Stomach (tissue), 9 donors: Measurements from ENCODE around the gene TNNC2. TPM values are rescaled to one million over a fixed set of nuclear protein-coding genes. Genes with fewer than 3 reads are reported as not detected.

Experiments used
- DNase-seq, 2 donors: peaks; one replicate each; pipeline versions ENCODE4 v3.0.0 to v3.0.0-alpha.2; 2013 to 2019
- H3K27ac ChIP-seq, 5 donors: fragments of 200-600 bp in 4 of 5; sonication (generic) in 4 of 5; one replicate each; pipeline ENCODE4 v1.5.1; 2013 to 2019; ENCODE audit warnings: mild to moderate bottlenecking in 1 of 5, moderate library complexity in 1 of 5
- H3K27me3 ChIP-seq, 3 donors: fragments of 200-600 bp; sonication (generic); one replicate each; pipeline ENCODE4 v1.5.1; 2017 to 2019; ENCODE audit warnings: mixed run types in 1 of 3
- H3K36me3 ChIP-seq, 4 donors: fragments of 200-600 bp; sonication (generic); 1 replicate in 3 of 4; 2 replicates in 1 of 4; pipeline ENCODE4 v1.5.1; 2016 to 2019
- H3K4me1 ChIP-seq, 4 donors: fragments of 200-600 bp; sonication (generic); one replicate each; pipeline ENCODE4 v1.5.1; 2016 to 2019
- H3K4me3 ChIP-seq, 4 donors: fragments of 200-600 bp; sonication (generic) in 3 of 4; one replicate each; pipeline ENCODE4 v1.5.1; 2016 to 2019; ENCODE audit warnings: mild to moderate bottlenecking in 1 of 4
- H3K9me3 ChIP-seq, 4 donors: fragments of 200-600 bp; sonication (generic); one replicate each; pipeline ENCODE4 v1.5.1; 2016 to 2019
- EP300 ChIP-seq: sonication (generic); formaldehyde crosslinking; IDR thresholded peaks from one replicate; pipeline ENCODE4 v1.6.1; 2017; ENCODE audit warnings: antibody characterized with exemption
- POLR2A ChIP-seq, 4 donors: fragments of 450-650 bp; IDR thresholded peaks; one replicate each; pipeline ENCODE4 v1.6.1; 2016; ENCODE audit warnings: antibody characterized with exemption in 4 of 4, control low read depth in 2 of 4, mild to moderate bottlenecking in 1 of 4, moderate library complexity in 1 of 4
- POLR2AphosphoS5 ChIP-seq, 3 donors: sonication (generic); formaldehyde crosslinking; IDR thresholded peaks; one replicate each; pipeline ENCODE4 v1.6.1; 2016; ENCODE audit warnings: antibody characterized with exemption in 3 of 3
- WGBS, 5 donors: extraction: QIAGEN DNeasy Blood & Tissue Kit in 3 of 5; methylation state at CpG; one replicate each; pipeline versions ENCODE4 v1.1.5 to v1.1.7; 2013 to 2018; 5-methylcytosine and 5-hydroxymethylcytosine counted together
- intact Hi-C: fragments of 100-400 bp; cut with DNase I; formaldehyde crosslinking; loops from one replicate; pipeline ENCODE4 v1.15.1; 2023; ENCODE audit warnings: low total_unique reads
- polyA plus RNA-seq, 3 donors: library from polyadenylated mRNA; stranded (reverse); fragments of 200-250 nt; gene quantifications; one replicate each; pipeline ENCODE4 v1.2.3, GENCODE V29; 2013
- total RNA-seq, 5 donors: library from RNA; depleted of rRNA; stranded (reverse); fragments of >200 nt; gene quantifications; one replicate each; pipeline versions ENCODE4 v1.1.0 to v1.2.3, GENCODE V29; 2014 to 2016
- TF ChIP-seq, protein P1 (sequence below), 7 experiments: fragments of 450-650 bp in 4 of 7; fragments of 200-600 bp in 3 of 7; sonication (generic) in 3 of 7; IDR thresholded peaks; one replicate each; pipeline ENCODE4 v1.5.1; 2016 to 2019; ENCODE audit warnings: antibody characterized with exemption in 7 of 7, control low read depth in 2 of 7, mild to moderate bottlenecking in 1 of 7
- donor health status: healthy with polysubstance abuse.
- donor health status: Bipolar disorder and iron deficiency.
- donor health status: healthy.

TNNC2 gene
- total and polyA plus RNA-seq, 8 donors: 3.0 to 12.4 (median 4.9) TPM; not detected in 5

DNA sequence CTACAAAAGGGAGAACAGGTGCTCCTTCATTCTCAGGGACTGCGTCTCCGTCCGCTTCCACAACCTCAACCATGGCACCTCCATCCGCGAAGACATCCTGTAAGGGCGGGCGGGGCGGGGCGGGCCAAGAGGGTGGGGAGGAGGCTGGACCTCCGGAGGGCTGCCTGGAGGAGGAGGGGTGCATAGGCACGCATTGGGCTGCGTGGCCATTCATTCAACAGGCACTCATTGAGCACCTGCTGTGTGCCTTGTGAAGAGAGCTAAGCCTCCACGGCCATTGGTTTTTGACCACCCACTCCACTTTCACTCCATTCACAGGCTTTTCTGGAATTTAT lies 30.7 kb upstream of the TNNC2 start:
- Histone ChIP-seq H3K4me1 (peaks cover 30 to 69% (median 56%) of the 10 kb centered on the region in 4 donors), H3K27me3 (no peaks in the 10 kb centered on the region), H3K36me3 (peaks cover 0 to 21% (median 13%) of the 10 kb centered on the region in 4 donors), H3K4me3 (peak overlapping the region; percentile 75 to 97 (median 89)), H3K27ac (peak overlapping the region; percentile 81 to 93 (median 84)), H3K9me3 (no peaks in the 10 kb centered on the region)
- 9 to 21% (median 12%) methylated on average over 3 to 13 of the region's 13 CpGs for WGBS, 5 donors
- no peak for TF ChIP-seq POLR2A (IDR thresholded peaks at IDR 0.05)
- TF ChIP-seq POLR2AphosphoS5 (IDR thresholded peaks at IDR 0.05): no peak
- TF ChIP-seq EP300: no peak
- TF ChIP-seq, protein P1, sequence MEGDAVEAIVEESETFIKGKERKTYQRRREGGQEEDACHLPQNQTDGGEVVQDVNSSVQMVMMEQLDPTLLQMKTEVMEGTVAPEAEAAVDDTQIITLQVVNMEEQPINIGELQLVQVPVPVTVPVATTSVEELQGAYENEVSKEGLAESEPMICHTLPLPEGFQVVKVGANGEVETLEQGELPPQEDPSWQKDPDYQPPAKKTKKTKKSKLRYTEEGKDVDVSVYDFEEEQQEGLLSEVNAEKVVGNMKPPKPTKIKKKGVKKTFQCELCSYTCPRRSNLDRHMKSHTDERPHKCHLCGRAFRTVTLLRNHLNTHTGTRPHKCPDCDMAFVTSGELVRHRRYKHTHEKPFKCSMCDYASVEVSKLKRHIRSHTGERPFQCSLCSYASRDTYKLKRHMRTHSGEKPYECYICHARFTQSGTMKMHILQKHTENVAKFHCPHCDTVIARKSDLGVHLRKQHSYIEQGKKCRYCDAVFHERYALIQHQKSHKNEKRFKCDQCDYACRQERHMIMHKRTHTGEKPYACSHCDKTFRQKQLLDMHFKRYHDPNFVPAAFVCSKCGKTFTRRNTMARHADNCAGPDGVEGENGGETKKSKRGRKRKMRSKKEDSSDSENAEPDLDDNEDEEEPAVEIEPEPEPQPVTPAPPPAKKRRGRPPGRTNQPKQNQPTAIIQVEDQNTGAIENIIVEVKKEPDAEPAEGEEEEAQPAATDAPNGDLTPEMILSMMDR (IDR thresholded peaks at IDR 0.05): no peak
- DNase-seq: no peak
- intact Hi-C loops: no loop called here

DNA sequence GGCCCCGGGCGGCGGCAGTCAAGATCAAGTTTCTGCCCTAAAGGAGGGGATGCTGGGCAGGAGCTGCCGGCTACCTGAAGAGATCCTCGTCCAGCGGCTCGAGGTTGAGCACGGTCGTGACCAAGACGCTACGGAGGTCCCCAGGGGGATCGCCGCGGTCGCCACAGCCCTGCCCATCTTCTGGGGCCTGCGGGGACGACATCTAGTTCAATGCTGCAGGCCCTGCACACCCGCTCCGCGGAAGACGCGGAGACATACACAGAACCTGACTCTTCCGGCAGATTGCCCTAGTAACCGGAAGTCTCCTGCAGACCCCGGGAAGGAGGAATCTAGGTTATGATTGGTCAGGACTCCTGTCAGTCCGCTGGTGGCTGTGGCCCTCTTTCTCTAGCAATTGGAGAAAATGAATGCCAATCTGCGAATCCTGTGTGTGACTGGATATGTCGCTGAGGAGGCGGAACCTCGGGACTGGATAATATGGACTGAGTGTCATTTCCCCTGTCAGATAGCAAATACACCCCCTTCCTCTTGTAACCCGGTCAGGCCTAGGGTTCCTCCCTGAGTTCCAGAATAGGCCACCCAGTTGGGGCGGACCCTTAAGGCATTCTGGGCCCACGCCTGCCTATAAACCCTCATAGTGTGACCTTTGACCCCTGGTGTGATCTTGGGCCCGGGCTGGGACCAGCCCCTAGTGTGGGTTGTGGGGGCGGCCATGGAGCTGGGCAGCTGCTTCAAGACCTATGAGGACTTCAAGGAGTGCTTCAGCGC lies 30.2 kb upstream of the TNNC2 start, which contains the start of the genes ACOT8 and ZSWIM3:
TSS of gene ACOT8 (minus strand) at position 279 of the 768 bp plus-strand sequence. CDS start at position 202, 77 bp downstream.
TSS of gene ZSWIM3 (plus strand) at position 501 of the 768 bp plus-strand sequence. CDS start at position 713, 212 bp downstream.
- Histone ChIP-seq H3K27ac (peak within 1 kb of the TSS; percentile 81 to 93 (median 84)), H3K4me1 (peaks cover 30 to 74% (median 59%) of the 10 kb centered on the region in 4 donors), H3K27me3 (no peaks in the 10 kb centered on the region), H3K9me3 (no peaks in the 10 kb centered on the region), H3K36me3 (peaks cover 3 to 27% (median 18%) of the 10 kb centered on the region in 4 donors), H3K4me3 (peak within 1 kb of the TSS; percentile 75 to 97 (median 89))
- TF ChIP-seq POLR2A (IDR thresholded peaks at IDR 0.05) (no peak), POLR2AphosphoS5 (IDR thresholded peaks at IDR 0.05) (peak; percentile 50 to 89 (median 79))
- TF ChIP-seq, protein P1 (IDR thresholded peaks at IDR 0.05): no peak
- WGBS, 5 donors: 0 to 2% (median 0%) methylated on average over 16 to 36 of the region's 36 CpGs
- DNase-seq: peak; percentile 96 to 100
- intact Hi-C loops: no loop called here

DNA sequence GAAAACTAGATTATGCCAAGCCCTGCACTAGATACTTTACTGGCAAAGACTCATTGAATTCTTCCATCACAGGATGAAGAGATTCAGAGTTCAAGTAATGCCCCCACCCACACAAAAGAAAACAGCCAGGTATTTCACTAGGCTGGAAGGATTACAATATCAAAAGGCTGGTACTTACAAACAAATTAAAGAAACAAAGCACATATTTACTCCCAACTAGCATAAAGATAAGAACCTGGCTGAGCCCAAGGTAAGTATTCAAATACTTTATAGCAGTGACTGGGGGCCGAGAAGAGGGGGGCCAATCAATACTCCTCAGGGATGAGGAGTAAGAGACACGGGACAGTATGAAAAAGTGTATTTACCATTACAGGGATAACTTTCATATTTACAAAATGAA lies 26.4 kb upstream of the TNNC2 start:
- no peak for DNase-seq
- peaks cover 4 to 61% (median 40%) of the 10 kb centered on the region in 4 donors for H3K36me3 ChIP-seq
- peaks cover 30 to 60% (median 52%) of the 10 kb centered on the region in 4 donors for H3K4me1 ChIP-seq
- H3K27me3 ChIP-seq: no peaks in the 10 kb centered on the region
- no peak for TF ChIP-seq POLR2AphosphoS5 (IDR thresholded peaks at IDR 0.05)
- TF ChIP-seq POLR2A (IDR thresholded peaks at IDR 0.05): no peak
- TF ChIP-seq, protein P1 (IDR thresholded peaks at IDR 0.05): no peak
- no peak for TF ChIP-seq EP300
- WGBS, 5 donors: 21 to 51% (median 30%) methylated on average over 2 of the region's 2 CpGs
- H3K27ac ChIP-seq: no peak overlapping the region
- H3K4me3 ChIP-seq: no peak overlapping the region
- no peaks in the 10 kb centered on the region for H3K9me3 ChIP-seq
- intact Hi-C loops: no loop called here

DNA sequence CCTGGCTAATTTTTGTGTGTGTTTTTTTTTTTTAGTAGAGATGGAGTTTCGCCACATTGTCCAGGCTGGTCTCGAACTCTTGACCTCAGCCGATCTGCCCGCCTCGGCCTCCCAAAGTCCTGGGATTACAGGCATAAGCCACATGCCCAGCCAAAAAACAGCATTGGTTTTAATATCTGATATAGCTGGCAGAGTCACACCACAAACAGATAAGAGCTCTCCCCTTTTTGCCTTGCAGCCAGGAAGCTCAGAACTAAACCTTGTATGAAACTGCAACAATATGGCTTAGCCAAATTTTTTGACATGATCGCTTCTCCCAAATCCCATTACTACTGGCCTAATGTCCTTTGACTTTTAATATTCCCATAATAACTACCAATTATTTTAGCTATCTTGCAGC lies 25.2 kb upstream of the TNNC2 start:
- TF ChIP-seq POLR2AphosphoS5 (IDR thresholded peaks at IDR 0.05) (no peak), POLR2A (IDR thresholded peaks at IDR 0.05) (no peak), EP300 (no peak)
- TF ChIP-seq, protein P1 (IDR thresholded peaks at IDR 0.05): no peak
- intact Hi-C loops: no loop called here
- WGBS, 5 donors: 88 to 96% (median 92%) methylated on average over 6 of the region's 6 CpGs
- Histone ChIP-seq H3K27me3 (no peaks in the 10 kb centered on the region), H3K9me3 (no peaks in the 10 kb centered on the region), H3K36me3 (peaks cover 11 to 72% (median 51%) of the 10 kb centered on the region in 4 donors), H3K4me3 (no peak overlapping the region), H3K4me1 (peaks cover 23 to 50% (median 43%) of the 10 kb centered on the region in 4 donors), H3K27ac (no peak overlapping the region)
- DNase-seq: no peak
